ENCODE data around the gene ARHGEF40.

ARHGEF40 gene

DNA sequence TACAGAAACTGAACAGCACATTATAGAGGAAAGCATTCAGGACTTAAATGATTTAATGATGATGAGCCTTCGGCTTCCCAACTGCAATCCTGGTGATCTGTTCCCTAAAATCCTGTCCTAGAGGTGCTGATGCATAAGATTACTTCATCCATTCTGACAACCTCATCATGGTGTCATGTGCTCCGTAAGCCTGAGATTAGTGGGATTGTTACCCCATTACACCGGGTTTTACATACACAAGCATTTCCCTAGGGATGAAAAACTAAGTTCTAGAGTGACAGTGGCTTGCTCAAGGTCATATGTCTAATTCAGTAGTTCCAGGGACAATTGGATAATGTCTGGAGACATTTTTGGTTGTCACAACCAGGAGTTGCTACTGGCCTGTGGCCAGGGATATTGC lies 32.9 kb upstream of the ARHGEF40 start:
- no peak overlapping the region for H2AFZ ChIP-seq (ENCODE audit: low read depth, low read length, severe bottlenecking)
- no peaks in the 10 kb centered on the region for H3K79me2 ChIP-seq (ENCODE audit: insufficient read depth, low read length)
- H3F3A ChIP-seq (ENCODE audit: insufficient read depth): no peaks in the 10 kb centered on the region
- no peaks in the 10 kb centered on the region for H3K27me3 ChIP-seq (ENCODE audit: low read length)
- H3K4me2 ChIP-seq (ENCODE audit: low read depth, low read length, poor library complexity, severe bottlenecking): no peak overlapping the region
- no peaks in the 10 kb centered on the region for H4K20me1 ChIP-seq (ENCODE audit: low read depth, low read length)
- H3K4me3 ChIP-seq (ENCODE audit: insufficient read depth, low read length, poor library complexity, severe bottlenecking): no peak overlapping the region
- no peaks in the 10 kb centered on the region for H3K9me2 ChIP-seq (replicated peaks; ENCODE audit: insufficient read depth, low read length)
- H3K36me3 ChIP-seq (ENCODE audit: low read length): no peaks in the 10 kb centered on the region
- no peak overlapping the region for H3K27ac ChIP-seq (ENCODE audit: low read depth, low read length)
- no peak overlapping the region for H3K9ac ChIP-seq (ENCODE audit: low read length)
- TF ChIP-seq, protein P1, sequence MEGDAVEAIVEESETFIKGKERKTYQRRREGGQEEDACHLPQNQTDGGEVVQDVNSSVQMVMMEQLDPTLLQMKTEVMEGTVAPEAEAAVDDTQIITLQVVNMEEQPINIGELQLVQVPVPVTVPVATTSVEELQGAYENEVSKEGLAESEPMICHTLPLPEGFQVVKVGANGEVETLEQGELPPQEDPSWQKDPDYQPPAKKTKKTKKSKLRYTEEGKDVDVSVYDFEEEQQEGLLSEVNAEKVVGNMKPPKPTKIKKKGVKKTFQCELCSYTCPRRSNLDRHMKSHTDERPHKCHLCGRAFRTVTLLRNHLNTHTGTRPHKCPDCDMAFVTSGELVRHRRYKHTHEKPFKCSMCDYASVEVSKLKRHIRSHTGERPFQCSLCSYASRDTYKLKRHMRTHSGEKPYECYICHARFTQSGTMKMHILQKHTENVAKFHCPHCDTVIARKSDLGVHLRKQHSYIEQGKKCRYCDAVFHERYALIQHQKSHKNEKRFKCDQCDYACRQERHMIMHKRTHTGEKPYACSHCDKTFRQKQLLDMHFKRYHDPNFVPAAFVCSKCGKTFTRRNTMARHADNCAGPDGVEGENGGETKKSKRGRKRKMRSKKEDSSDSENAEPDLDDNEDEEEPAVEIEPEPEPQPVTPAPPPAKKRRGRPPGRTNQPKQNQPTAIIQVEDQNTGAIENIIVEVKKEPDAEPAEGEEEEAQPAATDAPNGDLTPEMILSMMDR (IDR thresholded peaks at IDR 0.05; ENCODE audit: insufficient read depth, low read length, poor library complexity, severe bottlenecking): no peak
- TF ChIP-seq EZH2phosphoT487 (conservative IDR thresholded peaks at IDR 0.05; ENCODE audit: low read length): no peak
- H3K9me3 ChIP-seq (ENCODE audit: insufficient read depth, low read length): no peaks in the 10 kb centered on the region

DNA sequence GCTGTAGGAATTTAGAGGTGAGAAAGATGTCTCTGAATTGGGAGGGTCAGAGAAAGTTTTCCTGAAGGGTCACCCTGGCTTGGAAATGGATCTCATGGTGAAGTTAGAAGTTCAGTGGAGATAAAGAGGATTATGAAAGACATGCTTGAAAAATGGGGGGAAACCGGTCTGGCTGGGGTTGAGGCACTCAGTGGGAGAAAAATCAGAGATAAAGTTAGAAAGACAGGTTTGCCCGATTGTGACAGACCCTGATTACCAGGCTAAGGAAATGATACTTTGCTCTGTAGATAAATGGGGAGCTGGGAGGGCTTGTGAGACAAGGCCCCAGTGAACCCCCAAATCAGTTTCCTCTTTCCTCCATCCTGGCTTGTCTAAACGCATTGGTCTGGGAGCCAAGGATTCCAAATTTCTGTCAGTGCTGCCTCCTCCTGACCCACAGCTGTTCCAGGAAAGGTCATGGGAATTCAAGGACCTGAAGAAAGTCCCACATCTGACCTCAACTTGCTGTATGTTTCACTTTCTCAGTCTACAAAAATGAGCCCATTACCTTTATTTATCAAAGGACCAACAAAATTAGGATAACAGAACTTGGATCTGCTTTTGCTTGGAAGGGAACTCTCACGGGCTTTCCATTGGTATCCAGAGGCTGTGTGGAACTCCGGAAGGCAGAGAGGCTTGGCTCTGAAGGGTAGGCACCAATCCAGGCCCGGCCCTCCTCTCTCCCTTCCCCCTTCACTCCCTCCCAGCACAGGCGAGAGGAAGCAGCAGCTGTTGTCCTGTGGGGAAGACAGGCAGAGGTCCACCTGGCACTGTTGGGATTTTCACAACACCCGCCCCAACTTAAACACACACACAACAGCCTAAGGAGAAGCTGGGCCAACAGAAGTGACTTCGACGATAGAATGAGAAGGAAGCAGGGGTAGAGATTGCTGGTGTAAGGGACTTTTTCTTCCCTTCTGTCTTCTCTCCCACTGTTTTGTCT lies 31.4 kb upstream of the ARHGEF40 start:
- no peaks in the 10 kb centered on the region for H3K9me2 ChIP-seq (replicated peaks; ENCODE audit: insufficient read depth, low read length)
- no peaks in the 10 kb centered on the region for H3K79me2 ChIP-seq (ENCODE audit: insufficient read depth, low read length)
- H3K27ac ChIP-seq (ENCODE audit: low read depth, low read length): no peak overlapping the region
- H3K27me3 ChIP-seq (ENCODE audit: low read length): no peaks in the 10 kb centered on the region
- no peaks in the 10 kb centered on the region for H3F3A ChIP-seq (ENCODE audit: insufficient read depth)
- no peak overlapping the region for H3K9ac ChIP-seq (ENCODE audit: low read length)
- no peaks in the 10 kb centered on the region for H3K36me3 ChIP-seq (ENCODE audit: low read length)
- no peaks in the 10 kb centered on the region for H4K20me1 ChIP-seq (ENCODE audit: low read depth, low read length)
- H3K4me3 ChIP-seq (ENCODE audit: insufficient read depth, low read length, poor library complexity, severe bottlenecking): no peak overlapping the region
- no peak overlapping the region for H3K4me2 ChIP-seq (ENCODE audit: low read depth, low read length, poor library complexity, severe bottlenecking)
- H2AFZ ChIP-seq (ENCODE audit: low read depth, low read length, severe bottlenecking): no peak overlapping the region
- no peak for TF ChIP-seq EZH2phosphoT487 (conservative IDR thresholded peaks at IDR 0.05; ENCODE audit: low read length)
- TF ChIP-seq, protein P1 (IDR thresholded peaks at IDR 0.05; ENCODE audit: insufficient read depth, low read length, poor library complexity, severe bottlenecking): no peak
- H3K9me3 ChIP-seq (ENCODE audit: insufficient read depth, low read length): no peaks in the 10 kb centered on the region

DNA sequence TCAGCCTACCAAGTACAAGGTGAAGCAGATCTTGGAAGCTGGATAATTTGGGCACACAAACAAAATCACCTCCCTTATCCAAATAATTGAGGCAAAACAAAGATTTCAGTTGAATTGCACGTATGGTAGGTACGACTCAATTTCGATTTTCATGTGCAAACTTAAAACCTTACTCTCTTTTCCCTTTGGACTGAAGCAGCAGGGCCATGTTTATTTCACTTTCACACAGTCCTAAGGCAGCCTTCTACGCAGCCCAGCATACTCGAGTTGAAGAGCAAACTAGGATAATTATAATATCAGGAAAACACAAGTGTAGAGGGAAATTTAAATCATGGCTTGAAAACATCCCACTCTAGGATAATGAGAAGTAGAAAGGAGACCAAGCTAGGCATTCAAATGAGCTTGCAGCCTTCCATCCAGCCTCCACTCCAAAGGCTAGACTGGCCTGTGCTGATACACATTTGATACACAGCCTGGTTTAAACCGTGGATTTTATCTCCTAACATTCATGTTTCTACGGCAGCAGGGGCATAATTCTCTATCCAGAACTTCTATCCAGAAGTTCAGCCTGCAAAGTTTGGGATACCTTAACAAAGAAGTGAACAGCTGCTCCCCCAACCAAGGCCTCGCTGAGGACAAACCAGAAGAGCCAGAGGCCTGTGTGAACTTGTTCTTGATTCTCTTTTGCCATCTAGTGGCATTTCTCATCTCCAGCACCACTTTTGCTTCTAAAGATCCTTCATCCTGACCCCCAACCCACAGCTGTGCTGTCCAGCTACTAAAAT lies 30.3 kb upstream of the ARHGEF40 start:
- H3K79me2 ChIP-seq (ENCODE audit: insufficient read depth, low read length): no peaks in the 10 kb centered on the region
- H3K27ac ChIP-seq (ENCODE audit: low read depth, low read length): no peak overlapping the region
- H3K36me3 ChIP-seq (ENCODE audit: low read length): no peaks in the 10 kb centered on the region
- H3F3A ChIP-seq (ENCODE audit: insufficient read depth): no peaks in the 10 kb centered on the region
- no peaks in the 10 kb centered on the region for H4K20me1 ChIP-seq (ENCODE audit: low read depth, low read length)
- no peak overlapping the region for H2AFZ ChIP-seq (ENCODE audit: low read depth, low read length, severe bottlenecking)
- no peak overlapping the region for H3K9ac ChIP-seq (ENCODE audit: low read length)
- H3K9me2 ChIP-seq (replicated peaks; ENCODE audit: insufficient read depth, low read length): no peaks in the 10 kb centered on the region
- H3K27me3 ChIP-seq (ENCODE audit: low read length): no peaks in the 10 kb centered on the region
- no peak overlapping the region for H3K4me3 ChIP-seq (ENCODE audit: insufficient read depth, low read length, poor library complexity, severe bottlenecking)
- no peak overlapping the region for H3K4me2 ChIP-seq (ENCODE audit: low read depth, low read length, poor library complexity, severe bottlenecking)
- TF ChIP-seq EZH2phosphoT487 (conservative IDR thresholded peaks at IDR 0.05; ENCODE audit: low read length): no peak
- TF ChIP-seq, protein P1 (IDR thresholded peaks at IDR 0.05; ENCODE audit: insufficient read depth, low read length, poor library complexity, severe bottlenecking): peak; percentile 10
- H3K9me3 ChIP-seq (ENCODE audit: insufficient read depth, low read length): no peaks in the 10 kb centered on the region
